GM23338 (cell line): ENCODE results near the gene MTNR1B. TPM values are rescaled to one million over a fixed set of nuclear protein-coding genes. Genes with fewer than 3 reads are reported as not detected.

Experiments
- ATAC-seq: fragments of 200-7000 bp; cut with Tn5 transposase; 3 replicates; pipeline ENCODE4 v1.9.1; 2020
- DNase-seq: peaks from one replicate; pipeline ENCODE4 v3.0.0-alpha.2; 2015; ENCODE audit warnings: low spot score
- H2AFZ ChIP-seq: fragments of 200-600 bp; sonication (generic); 2 replicates; pipeline ENCODE4 v1.8.0; 2016; ENCODE audit warnings: antibody characterized with exemption, mild to moderate bottlenecking, moderate library complexity
- H3F3A ChIP-seq: fragments of 200-600 bp; sonication (generic); replicated peaks from 2 replicates; pipeline ENCODE4 v1.8.0; 2017; ENCODE audit warnings: antibody characterized with exemption, mixed run types, low read depth
- H3K27ac ChIP-seq: fragments of 200-600 bp; sonication (generic); 2 replicates; pipeline ENCODE4 v1.6.1; 2016; ENCODE audit warnings: low read depth
- H3K27me3 ChIP-seq: fragments of 200-600 bp; sonication (generic); 2 replicates; pipeline ENCODE4 v1.8.0; 2016; ENCODE audit warnings: mild to moderate bottlenecking, mixed run types, moderate library complexity; ENCODE audit not compliant: insufficient read depth
- H3K36me3 ChIP-seq: fragments of 200-600 bp; sonication (generic); 2 replicates; pipeline ENCODE4 v1.8.0; 2016; ENCODE audit warnings: mild to moderate bottlenecking; ENCODE audit not compliant: insufficient read depth
- H3K4me1 ChIP-seq: fragments of 200-600 bp; sonication (generic); 2 replicates; pipeline ENCODE4 v1.8.0; 2016; ENCODE audit warnings: mild to moderate bottlenecking, moderate library complexity; ENCODE audit not compliant: insufficient read depth
- H3K4me2 ChIP-seq: fragments of 200-600 bp; sonication (generic); 2 replicates; pipeline ENCODE4 v1.7.1; 2017; ENCODE audit warnings: mixed run types
- H3K4me3 ChIP-seq: fragments of 200-600 bp; sonication (generic); 2 replicates; pipeline ENCODE4 v1.6.1; 2016; ENCODE audit warnings: mixed run types
- H3K79me2 ChIP-seq: fragments of 200-600 bp; sonication (generic); replicated peaks from 2 replicates; pipeline ENCODE4 v1.8.0; 2017; ENCODE audit warnings: mild to moderate bottlenecking; ENCODE audit not compliant: insufficient read depth
- H3K9me2 ChIP-seq: fragments of 200-600 bp; sonication (generic); 2 replicates; pipeline ENCODE4 v1.8.0; 2017; ENCODE audit not compliant: insufficient read depth
- H4K20me1 ChIP-seq: fragments of 200-600 bp; sonication (generic); replicated peaks from 2 replicates; pipeline ENCODE4 v1.8.0; 2017; ENCODE audit warnings: mild to moderate bottlenecking; ENCODE audit not compliant: insufficient read depth
- H3K27ac Mint-ChIP-seq: 2 replicates; pipeline ENCODE4 v1.8.0; 2020; ENCODE audit warnings: inconsistent platforms, mild to moderate bottlenecking, moderate library complexity, mixed read lengths
- H3K27me3 Mint-ChIP-seq: 3 replicates; pipeline ENCODE4 v1.8.0; 2022; ENCODE audit warnings: low read depth, mild to moderate bottlenecking, moderate library complexity, mixed read lengths, inconsistent platforms; ENCODE audit not compliant: insufficient read depth, poor library complexity
- H3K36me3 Mint-ChIP-seq: 3 replicates; pipeline ENCODE4 v1.8.0; 2021; ENCODE audit warnings: low read depth, mild to moderate bottlenecking, inconsistent platforms, moderate library complexity, mixed read lengths
- H3K4me1 Mint-ChIP-seq: 3 replicates; pipeline ENCODE4 v1.8.0; 2020; ENCODE audit warnings: mild to moderate bottlenecking, inconsistent platforms, mixed read lengths
- H3K4me3 Mint-ChIP-seq: 3 replicates; pipeline ENCODE4 v1.8.0; 2021; ENCODE audit warnings: moderate library complexity, mild to moderate bottlenecking, inconsistent platforms, mixed read lengths
- H3K9me3 Mint-ChIP-seq: 3 replicates; pipeline ENCODE4 v1.8.0; 2020; ENCODE audit warnings: moderate library complexity, mild to moderate bottlenecking, inconsistent platforms, mixed read lengths
- CREB1 ChIP-seq: fragments of 250-450 bp; sonication (Bioruptor Pico); IDR thresholded peaks from 2 replicates; pipeline ENCODE4 v1.5.0; 2020; ENCODE audit warnings: low read depth, mild to moderate bottlenecking, moderate library complexity
- CTCF ChIP-seq, 2 experiments: fragments of 200-600 bp in 1 of 2; sonication (generic) in 1 of 2; conservative IDR thresholded peaks; 2 replicates each; pipeline versions ENCODE4 v1.5.1 to v1.6.1; 2016 to 2017; ENCODE audit warnings: antibody characterized with exemption in 2 of 2, low read depth in 2 of 2, mild to moderate bottlenecking in 2 of 2, moderate library complexity in 1 of 2
- ETS1 ChIP-seq: IDR thresholded peaks from 2 replicates; pipeline ENCODE4 v1.6.1; 2016; ENCODE audit warnings: antibody characterized with exemption
- EZH2 ChIP-seq: fragments of 200-600 bp; sonication (generic); IDR thresholded peaks from one replicate; pipeline ENCODE4 v1.8.0; 2017; ENCODE audit warnings: antibody characterized with exemption, mild to moderate bottlenecking, low read depth; ENCODE audit not compliant: unreplicated experiment
- EZH2phosphoT487 ChIP-seq: fragments of 200-600 bp; sonication (generic); IDR thresholded peaks from one replicate; pipeline ENCODE4 v1.8.1; 2018; ENCODE audit warnings: antibody characterized with exemption; ENCODE audit not compliant: unreplicated experiment
- JUNB ChIP-seq: IDR thresholded peaks from one replicate; pipeline ENCODE4 v1.6.1; 2016; ENCODE audit warnings: antibody characterized with exemption; ENCODE audit not compliant: unreplicated experiment
- NANOG ChIP-seq: IDR thresholded peaks from 2 replicates; pipeline ENCODE4 v1.6.1; 2016; ENCODE audit warnings: antibody characterized with exemption, borderline replicate concordance
- POLR2AphosphoS5 ChIP-seq: IDR thresholded peaks from 2 replicates; pipeline ENCODE4 v1.6.1; 2016; ENCODE audit warnings: antibody characterized with exemption, low read depth
- STAT1 ChIP-seq: IDR thresholded peaks from one replicate; pipeline ENCODE4 v1.6.1; 2016; ENCODE audit warnings: antibody characterized with exemption; ENCODE audit not compliant: unreplicated experiment
- ZNF331 ChIP-seq: fragments of 250-450 bp; sonication (Bioruptor Pico); IDR thresholded peaks from 2 replicates; pipeline ENCODE4 v1.5.0; 2020; ENCODE audit warnings: low read depth, mild to moderate bottlenecking, moderate library complexity
- ZNF462 ChIP-seq: fragments of 250-450 bp; sonication (Bioruptor Pico); IDR thresholded peaks from 2 replicates; pipeline ENCODE4 v1.5.0; 2020; ENCODE audit warnings: mild to moderate bottlenecking, moderate library complexity
- polyA plus RNA-seq: library from polyadenylated mRNA; unstranded; fragments of >200 nt; fragmentation: Nextera tagmentation; extraction: Ambion mirVana; gene quantifications from 2 replicates; pipeline ENCODE4 v1.2.1, GENCODE V29; 2016
- total RNA-seq: library from RNA; depleted of rRNA; stranded (reverse); fragments of >200 nt; shearing (Covaris generic); gene quantifications from 2 replicates; pipeline ENCODE4 v1.2.3, GENCODE V29; 2014

MTNR1B gene
- total and polyA plus RNA-seq, 2 experiments from 2014 or later, result not detected

- Histone ChIP-seq H4K20me1 (no peaks in the 10 kb centered on the region), H3K4me2 (no peak overlapping the region), H3F3A (no peaks in the 10 kb centered on the region), H3K9me2 (no peaks in the 10 kb centered on the region), H3K27ac (no peak overlapping the region), H3K79me2 (no peaks in the 10 kb centered on the region), H2AFZ (no peak overlapping the region), H3K4me1 (no peaks in the 10 kb centered on the region), H3K27me3 (no peaks in the 10 kb centered on the region), H3K36me3 (no peaks in the 10 kb centered on the region), H3K4me3 (no peak overlapping the region)
- H3K27me3 Mint-ChIP-seq, result no peaks in the 10 kb centered on the region
- H3K9me3 Mint-ChIP-seq, result peaks cover 43% of the 10 kb centered on the region
- ATAC-seq, result no peak
- peaks cover 4% of the 10 kb centered on the region; the same call in 2 of the 3 replicates for H3K4me1 Mint-ChIP-seq
- no peak overlapping the region for H3K27ac Mint-ChIP-seq
- peaks cover 22% of the 10 kb centered on the region for H3K36me3 Mint-ChIP-seq
- TF ChIP-seq EZH2phosphoT487 (no peak), EZH2 (no peak), POLR2AphosphoS5 (no peak), ETS1 (no peak), ZNF462 (CRISPR knock-in tag) (no peak), CTCF (conservative IDR thresholded peaks at IDR 0.05; ENCODE audit: low read depth in 2 of 2) (no peak), CREB1 (CRISPR knock-in tag) (no peak), JUNB (no peak), ZNF331 (no peak), STAT1 (no peak), NANOG (no peak)
- DNase-seq, result no peak
- no peak overlapping the region for H3K4me3 Mint-ChIP-seq
Measured at GRCh38 chr11:92946707-92947106, 22.7 kb upstream of the MTNR1B start.
